Mesothelial cell of epicardium (in vitro differentiated cells): Measurements from ENCODE around the gene GLT6D1. TPM values are rescaled to one million over a fixed set of nuclear protein-coding genes. Genes with fewer than 3 reads are reported as not detected.

Experiments used
- DNase-seq, 2 experiments: peaks; one replicate each; pipeline ENCODE4 v3.0.0; 2021; ENCODE audit warnings: low spot score in 2 of 2; ENCODE audit not compliant: unreplicated experiment in 2 of 2
- H3K27ac Mint-ChIP-seq: 2 replicates; pipeline ENCODE4 v1.8.0; 2021; ENCODE audit warnings: mixed read lengths
- H3K27me3 Mint-ChIP-seq: 2 replicates; pipeline ENCODE4 v1.8.0; 2021; ENCODE audit warnings: low read depth, mixed read lengths
- H3K36me3 Mint-ChIP-seq: 2 replicates; pipeline ENCODE4 v1.8.0; 2021; ENCODE audit warnings: mixed read lengths
- H3K4me1 Mint-ChIP-seq: 2 replicates; pipeline ENCODE4 v1.8.0; 2021; ENCODE audit warnings: mixed read lengths
- H3K4me3 Mint-ChIP-seq: 2 replicates; pipeline ENCODE4 v1.8.0; 2021; ENCODE audit warnings: mild to moderate bottlenecking, moderate library complexity, mixed read lengths
- H3K9me3 Mint-ChIP-seq: 2 replicates; pipeline ENCODE4 v1.8.0; 2021; ENCODE audit warnings: mixed read lengths
- total RNA-seq: library from RNA; stranded (reverse); gene quantifications from 3 replicates; pipeline ENCODE4 v1.2.1, GENCODE V29; 2021
- TF ChIP-seq, protein P1 (sequence below): fragments of 200-600 bp; sonication (generic); IDR thresholded peaks from one replicate; pipeline ENCODE4 v1.5.0; 2021; ENCODE audit warnings: antibody characterized with exemption; ENCODE audit not compliant: unreplicated experiment

GLT6D1 gene
- total RNA-seq, 1 donor from 2014 or later, result not detected

DNA sequence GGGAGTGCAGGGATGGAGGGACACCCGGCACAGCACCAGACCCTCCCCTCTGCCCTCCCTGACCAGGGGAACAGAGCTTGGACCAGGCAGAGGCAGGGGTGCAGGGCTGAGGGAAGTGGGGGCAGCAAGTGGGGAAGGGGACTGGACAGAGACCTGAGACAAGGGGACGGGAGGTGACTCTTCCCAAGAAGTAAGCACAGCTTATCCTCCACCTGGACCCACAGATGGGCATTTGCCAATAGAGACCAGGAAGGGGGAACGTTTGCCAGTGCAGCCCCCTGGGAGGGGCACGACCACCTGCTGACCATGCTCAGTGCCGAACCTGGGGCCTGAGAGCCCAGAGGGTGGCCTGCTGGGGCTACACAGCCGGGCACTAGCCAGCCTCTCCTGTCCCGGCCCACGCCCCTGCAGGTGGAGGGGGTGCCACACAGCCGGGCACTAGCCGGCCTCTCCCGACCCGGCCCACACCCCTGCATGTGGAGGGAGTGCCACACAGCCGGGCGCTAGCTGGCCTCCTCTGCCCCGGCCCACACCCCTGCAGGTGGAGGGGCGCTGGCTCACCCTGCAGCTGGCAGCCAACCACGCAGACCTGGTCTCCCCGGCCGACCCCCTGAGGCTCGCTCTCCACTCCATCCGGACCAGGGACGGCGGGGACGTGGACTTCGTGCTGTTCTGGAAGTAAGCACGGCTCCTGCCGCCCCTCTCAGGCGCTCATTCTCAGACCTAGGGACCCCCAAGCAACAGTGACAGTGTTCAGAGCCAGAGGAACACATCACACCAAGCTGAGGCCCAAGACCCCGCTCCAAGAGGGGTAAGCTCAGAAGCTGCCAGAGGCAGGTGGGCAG lies 24.3 kb downstream of the GLT6D1 start:
- no peaks in the 10 kb centered on the region for H3K9me3 Mint-ChIP-seq

DNA sequence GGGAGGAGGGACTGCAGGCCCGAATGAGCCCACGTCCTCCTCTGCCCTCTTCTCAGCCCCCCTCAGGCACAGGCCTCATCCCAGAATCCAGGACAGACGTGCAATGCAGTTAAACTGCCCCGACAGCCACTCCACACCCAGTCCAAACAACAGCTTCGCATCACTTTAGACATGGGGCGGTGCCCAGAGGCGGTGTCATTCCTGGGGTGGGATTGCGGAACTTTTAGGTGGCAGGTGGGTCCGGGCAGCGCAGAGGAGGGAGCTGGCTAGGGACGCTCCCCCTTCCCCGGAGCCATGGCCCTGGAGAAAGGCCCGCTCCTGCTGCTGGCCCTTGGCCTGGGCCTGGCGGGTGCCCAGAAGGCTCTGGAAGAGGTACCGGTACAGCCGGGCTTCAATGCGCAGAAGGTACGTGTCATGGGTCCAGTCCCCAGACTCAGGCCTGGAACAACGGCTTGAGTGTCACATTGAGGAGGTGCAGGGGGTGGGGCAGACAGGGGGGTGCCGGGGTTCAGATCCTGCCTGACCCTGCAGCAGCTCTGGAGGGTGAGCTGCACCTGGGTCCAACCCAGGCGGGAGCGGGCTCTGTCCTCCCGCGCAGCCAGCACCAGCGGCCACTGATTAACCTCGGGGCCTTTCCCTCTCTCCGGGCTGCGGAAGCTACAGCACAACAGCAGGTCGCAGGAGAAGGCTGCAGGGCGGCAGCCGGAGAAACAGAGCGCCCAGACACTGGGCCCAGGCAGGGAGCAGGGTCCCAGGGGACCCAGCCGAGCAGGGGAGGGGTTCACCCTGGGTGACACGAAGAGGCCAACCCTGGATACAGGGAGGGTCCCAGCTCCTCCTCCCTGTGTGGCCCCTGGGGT lies 25.2 kb downstream of the GLT6D1 start:
- H3K36me3 Mint-ChIP-seq, result no peaks in the 10 kb centered on the region
- TF ChIP-seq, protein P1, sequence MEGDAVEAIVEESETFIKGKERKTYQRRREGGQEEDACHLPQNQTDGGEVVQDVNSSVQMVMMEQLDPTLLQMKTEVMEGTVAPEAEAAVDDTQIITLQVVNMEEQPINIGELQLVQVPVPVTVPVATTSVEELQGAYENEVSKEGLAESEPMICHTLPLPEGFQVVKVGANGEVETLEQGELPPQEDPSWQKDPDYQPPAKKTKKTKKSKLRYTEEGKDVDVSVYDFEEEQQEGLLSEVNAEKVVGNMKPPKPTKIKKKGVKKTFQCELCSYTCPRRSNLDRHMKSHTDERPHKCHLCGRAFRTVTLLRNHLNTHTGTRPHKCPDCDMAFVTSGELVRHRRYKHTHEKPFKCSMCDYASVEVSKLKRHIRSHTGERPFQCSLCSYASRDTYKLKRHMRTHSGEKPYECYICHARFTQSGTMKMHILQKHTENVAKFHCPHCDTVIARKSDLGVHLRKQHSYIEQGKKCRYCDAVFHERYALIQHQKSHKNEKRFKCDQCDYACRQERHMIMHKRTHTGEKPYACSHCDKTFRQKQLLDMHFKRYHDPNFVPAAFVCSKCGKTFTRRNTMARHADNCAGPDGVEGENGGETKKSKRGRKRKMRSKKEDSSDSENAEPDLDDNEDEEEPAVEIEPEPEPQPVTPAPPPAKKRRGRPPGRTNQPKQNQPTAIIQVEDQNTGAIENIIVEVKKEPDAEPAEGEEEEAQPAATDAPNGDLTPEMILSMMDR, result no peak
- H3K4me1 Mint-ChIP-seq, result no peaks in the 10 kb centered on the region
- peaks cover 7% of the 10 kb centered on the region for H3K27me3 Mint-ChIP-seq
- no peak overlapping the region for H3K4me3 Mint-ChIP-seq
- no peak overlapping the region for H3K27ac Mint-ChIP-seq
- H3K9me3 Mint-ChIP-seq, result no peaks in the 10 kb centered on the region
- peak in 1 of 2 experiments; percentile 36 for DNase-seq

More for the DNA sequence above, 24.3 kb downstream of the GLT6D1 start:
- DNase-seq, result peak in 1 of 2 experiments; percentile 37
- peaks cover 6% of the 10 kb centered on the region for H3K27me3 Mint-ChIP-seq
- H3K36me3 Mint-ChIP-seq, result no peaks in the 10 kb centered on the region
- no peak overlapping the region for H3K27ac Mint-ChIP-seq
- TF ChIP-seq, protein P1, result no peak
- no peaks in the 10 kb centered on the region for H3K4me1 Mint-ChIP-seq
- no peak overlapping the region for H3K4me3 Mint-ChIP-seq

DNA sequence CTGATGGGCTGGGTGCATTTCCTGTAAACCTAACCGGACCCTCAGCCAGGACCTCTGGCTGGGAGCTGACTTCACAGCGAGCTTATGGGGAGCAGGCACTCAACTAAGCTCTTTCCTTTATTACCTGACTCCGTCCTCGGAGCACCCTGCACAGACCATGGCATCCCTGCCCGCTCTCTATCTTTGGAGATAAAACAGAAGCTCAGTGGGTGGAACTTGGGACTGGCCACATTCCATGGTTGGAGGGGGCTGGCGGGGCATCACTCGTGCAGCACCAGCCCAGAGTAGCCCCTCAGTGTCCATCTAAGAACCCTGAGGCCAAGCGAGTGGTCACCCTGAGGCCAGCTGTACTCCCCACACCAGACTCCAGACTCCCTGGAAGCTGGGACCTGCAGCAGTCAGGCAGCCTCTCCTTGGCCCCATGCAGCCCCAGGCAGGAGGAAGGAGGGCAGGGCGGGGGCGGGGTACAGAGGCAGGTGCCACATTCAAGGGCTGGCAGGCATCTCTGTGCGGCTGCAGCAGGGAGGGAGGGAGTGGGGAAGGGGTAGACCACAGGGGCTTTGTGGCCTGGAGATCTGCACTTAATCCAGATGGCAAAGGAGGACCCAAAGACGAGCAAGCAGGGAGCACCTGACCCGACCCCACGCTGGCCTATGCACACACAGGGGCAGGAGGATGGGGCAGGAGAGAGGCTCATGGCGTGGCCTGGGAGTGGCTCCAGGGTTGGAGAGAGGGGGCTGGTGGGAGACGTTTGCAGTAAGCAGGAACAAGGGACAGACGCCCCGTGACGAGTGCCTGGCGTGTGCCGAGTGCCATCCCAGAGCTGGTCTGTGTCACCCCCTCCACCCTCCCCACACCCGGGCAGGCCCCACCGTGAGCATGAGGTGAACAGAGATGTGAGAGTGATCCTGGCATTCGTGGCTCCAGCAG lies 26.1 kb downstream of the GLT6D1 start:
- no peaks in the 10 kb centered on the region for H3K36me3 Mint-ChIP-seq
- no peak overlapping the region for H3K27ac Mint-ChIP-seq
- peaks cover 5% of the 10 kb centered on the region for H3K27me3 Mint-ChIP-seq
- DNase-seq, result no peak
- no peaks in the 10 kb centered on the region for H3K4me1 Mint-ChIP-seq
- H3K4me3 Mint-ChIP-seq, result no peak overlapping the region
- no peaks in the 10 kb centered on the region for H3K9me3 Mint-ChIP-seq
- TF ChIP-seq, protein P1, result no peak

DNA sequence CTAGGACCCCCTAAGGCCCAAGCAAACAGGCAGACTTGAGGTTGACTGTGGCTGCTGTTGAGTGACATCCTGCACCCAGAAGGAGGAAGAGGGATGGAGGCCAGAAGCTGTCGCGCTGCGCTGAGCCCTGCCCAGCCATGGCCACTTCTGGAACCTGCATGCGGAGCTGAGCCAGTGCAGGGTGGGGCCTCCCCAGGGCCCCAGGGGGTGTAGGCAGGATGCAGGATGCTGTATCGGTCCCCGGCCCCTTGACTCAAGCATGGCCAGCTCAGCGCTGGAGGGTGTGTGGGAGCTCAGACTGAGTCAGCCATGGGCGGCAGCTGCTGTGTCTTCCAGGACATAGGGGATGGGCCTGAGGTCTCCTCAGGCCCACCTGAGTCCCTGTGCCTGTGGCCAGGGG lies 26.9 kb downstream of the GLT6D1 start:
- TF ChIP-seq, protein P1, result no peak
- Mint-ChIP-seq H3K27ac (no peak overlapping the region), H3K4me3 (no peak overlapping the region), H3K36me3 (no peaks in the 10 kb centered on the region), H3K27me3 (peaks cover 5% of the 10 kb centered on the region), H3K4me1 (no peaks in the 10 kb centered on the region), H3K9me3 (no peaks in the 10 kb centered on the region)
- no peak for DNase-seq

DNA sequence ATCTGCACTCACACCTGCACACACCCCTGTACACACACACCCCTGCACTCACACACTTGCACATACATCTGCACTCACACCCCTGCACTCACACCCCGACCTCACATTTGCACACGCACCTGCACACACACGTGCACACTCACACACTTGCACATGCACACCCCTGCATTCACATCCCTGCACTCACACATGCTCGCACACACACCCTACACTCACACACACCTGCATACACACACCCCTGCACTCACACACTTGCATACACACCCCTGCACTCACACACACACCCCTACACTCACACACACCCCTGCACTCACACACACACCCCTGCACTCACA lies 27.5 kb downstream of the GLT6D1 start:
- DNase-seq, result no peak
- TF ChIP-seq, protein P1, result no peak
- Mint-ChIP-seq H3K27ac (no peak overlapping the region), H3K4me1 (no peaks in the 10 kb centered on the region), H3K9me3 (no peaks in the 10 kb centered on the region), H3K36me3 (no peaks in the 10 kb centered on the region), H3K27me3 (peaks cover 5% of the 10 kb centered on the region), H3K4me3 (no peak overlapping the region)
